ENCODE data around the gene WASHC2C.
"Not testable (repeated sequence)": the region's sequence is repeated elsewhere in the genome, so short reads cannot be mapped to it uniquely, and the experiment has no call there.

WASHC2C gene

GRCh38 chr10:45771757-45772461, 44.8 kb downstream of the WASHC2C start:
- not testable (repeated sequence) for DNase-seq

DNA sequence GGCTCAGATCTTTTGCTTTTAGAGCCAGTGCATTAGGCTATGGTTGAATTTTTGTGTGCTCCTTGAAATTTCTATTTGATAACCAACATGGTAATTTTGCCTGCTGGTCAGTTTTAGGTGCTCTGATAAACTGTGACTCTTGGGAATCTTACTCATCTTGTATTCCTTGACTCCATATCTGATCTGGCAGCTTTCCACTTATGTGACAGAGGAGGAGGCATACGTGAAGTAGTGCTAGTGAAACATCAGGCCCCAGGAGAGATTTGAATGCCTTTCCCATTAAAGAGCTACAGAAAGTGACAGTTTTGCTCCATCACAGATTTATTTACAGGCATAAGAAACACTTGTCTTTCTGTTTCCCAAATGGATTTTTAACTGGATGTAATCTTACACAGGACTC, 59.2 kb downstream of the WASHC2C start:
- DNase-seq = not testable (repeated sequence)

GRCh38 chr10:45787212-45787741, 60.2 kb downstream of the WASHC2C start:
- peak; percentile 8 to 38 for DNase-seq

- DNase-seq = not testable (repeated sequence)
These were observed 62.9 kb downstream of the WASHC2C start for GRCh38 chr10:45789991-45790390.

GRCh38 chr10:45790694-45791426, 63.8 kb downstream of the WASHC2C start:
- DNase-seq = not testable (repeated sequence)

DNA sequence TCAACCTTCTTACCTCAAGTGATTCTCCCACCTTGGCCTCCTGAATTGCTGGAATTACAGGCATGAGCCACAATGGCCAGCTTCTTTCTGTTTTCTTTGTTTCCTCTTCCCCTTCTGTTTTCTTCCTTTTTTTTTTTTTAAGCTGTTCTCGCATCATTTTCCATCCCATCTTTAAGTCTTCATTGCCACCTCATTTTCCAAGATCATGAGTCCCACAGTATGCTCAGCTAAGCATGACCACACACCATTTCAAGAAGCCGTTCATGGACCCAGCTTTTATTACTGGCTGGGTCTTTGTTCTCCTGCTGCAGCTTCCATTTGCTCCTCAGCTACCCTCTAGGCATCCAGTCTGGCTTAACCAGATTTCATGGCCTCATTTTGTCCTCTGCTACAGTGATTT, 67.7 kb downstream of the WASHC2C start:
- not testable (repeated sequence) for DNase-seq

DNA sequence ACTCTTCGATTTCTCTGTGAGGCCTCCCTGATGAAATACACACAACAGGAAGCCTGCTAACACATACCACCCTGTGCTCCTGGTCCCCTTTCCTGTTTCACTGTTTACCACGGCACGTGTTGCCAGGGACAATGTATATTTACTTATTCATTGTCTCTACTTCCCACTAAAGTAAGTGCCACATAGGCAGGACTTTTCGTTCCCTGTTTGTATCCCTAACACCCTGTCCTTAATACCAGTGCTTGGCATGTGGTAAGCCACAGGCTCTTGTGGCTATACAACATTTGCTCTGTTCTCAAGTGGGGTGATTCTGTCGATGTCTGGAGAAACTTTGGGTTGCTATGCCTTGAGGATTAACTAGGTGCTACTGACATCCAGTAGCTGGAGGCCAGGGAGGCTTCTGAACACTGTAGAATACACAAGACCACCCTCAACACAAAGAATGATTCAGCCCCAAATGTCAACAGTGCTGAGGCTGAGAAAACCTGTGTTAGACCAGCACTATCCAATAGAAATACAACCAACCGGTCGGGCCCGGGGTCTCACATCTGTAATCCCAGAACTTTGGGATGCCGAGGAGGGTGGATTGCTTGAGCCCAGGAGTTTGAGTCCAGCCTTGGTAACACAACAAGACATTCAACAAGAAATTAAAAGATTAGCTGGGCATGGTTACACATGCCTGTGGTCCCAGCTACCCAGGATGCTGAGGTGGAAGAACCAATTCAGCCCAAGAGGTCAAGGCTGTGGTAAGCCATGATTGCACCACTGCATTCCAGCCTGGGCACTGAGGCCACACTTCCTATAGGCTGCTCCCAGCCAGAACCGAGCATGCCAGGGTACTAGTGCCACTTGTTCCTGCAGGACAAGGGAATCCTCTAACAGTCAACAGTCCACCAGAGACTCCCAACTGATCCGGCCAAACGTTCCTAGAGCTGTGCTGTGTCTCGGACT, 76.3 kb downstream of the WASHC2C start:
- DNase-seq = not testable (repeated sequence)

DNA sequence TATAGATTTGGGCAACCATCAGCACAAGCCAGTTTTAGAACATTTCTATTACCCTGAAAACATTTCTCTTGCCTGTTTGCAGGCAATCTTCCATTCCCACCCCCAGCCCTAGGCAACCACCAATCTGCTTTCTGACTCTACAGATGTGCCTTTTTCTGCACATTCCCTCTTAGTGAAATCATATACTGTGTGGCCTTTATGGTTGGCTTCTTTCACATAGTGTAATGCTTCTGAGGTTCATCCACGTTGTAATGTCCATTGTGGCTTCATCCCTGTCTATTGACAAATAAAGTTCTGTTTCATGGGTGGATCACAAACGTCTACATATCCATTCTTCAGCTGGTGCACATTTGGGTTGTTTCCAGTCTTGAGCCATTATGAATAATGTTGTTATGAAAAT, 77.9 kb downstream of the WASHC2C start:
- not testable (repeated sequence) for DNase-seq

- peak in 1 of 2 experiments; percentile 27 for DNase-seq
These were observed 82.8 kb downstream of the WASHC2C start for GRCh38 chr10:45809837-45810236.

- DNase-seq = no peak
These were observed 84.0 kb downstream of the WASHC2C start for GRCh38 chr10:45811075-45811474.

GRCh38 chr10:45812959-45813358, 85.9 kb downstream of the WASHC2C start:
- not testable (repeated sequence) for DNase-seq

- DNase-seq = not testable (repeated sequence)
These were observed 87.1 kb downstream of the WASHC2C start for GRCh38 chr10:45814146-45814545.

- DNase-seq = no peak
These were observed 90.2 kb downstream of the WASHC2C start for GRCh38 chr10:45817130-45817859.

DNA sequence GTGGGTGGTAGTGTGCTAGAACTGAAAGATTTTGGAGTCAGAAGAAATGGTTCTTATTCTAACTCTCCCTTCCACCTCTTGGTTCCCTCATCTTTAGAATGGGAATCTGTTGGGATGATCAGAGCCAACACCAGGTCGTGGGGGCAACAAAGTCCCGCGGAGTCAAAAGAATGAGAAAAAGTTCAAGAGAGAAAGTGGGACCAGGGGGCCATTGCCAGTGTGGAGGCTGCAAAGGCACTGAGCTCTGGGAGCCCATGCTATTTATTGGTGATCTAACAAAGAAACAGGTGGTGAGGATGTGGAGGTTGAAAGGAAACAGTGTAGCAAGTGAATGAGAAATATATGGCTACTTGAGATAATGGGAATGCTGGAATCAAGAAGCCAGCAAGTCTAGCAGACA, 90.8 kb downstream of the WASHC2C start:
- no peak for DNase-seq

DNA sequence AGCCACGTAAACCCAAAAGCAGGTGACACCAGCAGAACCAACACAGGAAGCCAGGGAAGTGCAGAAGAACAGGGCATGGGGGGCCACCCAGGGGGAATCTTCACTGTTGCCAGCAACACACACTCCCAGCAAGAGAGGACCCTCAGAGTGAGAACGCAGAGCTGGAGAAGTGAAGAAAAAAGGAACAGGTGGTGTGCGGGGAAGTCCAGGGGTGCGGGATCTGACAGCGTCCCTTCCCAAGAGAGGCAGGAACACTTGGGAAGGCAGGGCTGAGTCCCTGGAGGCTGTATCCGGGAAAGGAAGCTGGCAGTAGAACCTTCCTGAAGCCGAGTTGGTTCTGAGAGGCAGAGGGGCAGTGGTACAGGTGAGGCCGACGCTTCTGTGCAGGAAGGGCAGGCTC, 92.5 kb downstream of the WASHC2C start:
- DNase-seq = no peak

DNA sequence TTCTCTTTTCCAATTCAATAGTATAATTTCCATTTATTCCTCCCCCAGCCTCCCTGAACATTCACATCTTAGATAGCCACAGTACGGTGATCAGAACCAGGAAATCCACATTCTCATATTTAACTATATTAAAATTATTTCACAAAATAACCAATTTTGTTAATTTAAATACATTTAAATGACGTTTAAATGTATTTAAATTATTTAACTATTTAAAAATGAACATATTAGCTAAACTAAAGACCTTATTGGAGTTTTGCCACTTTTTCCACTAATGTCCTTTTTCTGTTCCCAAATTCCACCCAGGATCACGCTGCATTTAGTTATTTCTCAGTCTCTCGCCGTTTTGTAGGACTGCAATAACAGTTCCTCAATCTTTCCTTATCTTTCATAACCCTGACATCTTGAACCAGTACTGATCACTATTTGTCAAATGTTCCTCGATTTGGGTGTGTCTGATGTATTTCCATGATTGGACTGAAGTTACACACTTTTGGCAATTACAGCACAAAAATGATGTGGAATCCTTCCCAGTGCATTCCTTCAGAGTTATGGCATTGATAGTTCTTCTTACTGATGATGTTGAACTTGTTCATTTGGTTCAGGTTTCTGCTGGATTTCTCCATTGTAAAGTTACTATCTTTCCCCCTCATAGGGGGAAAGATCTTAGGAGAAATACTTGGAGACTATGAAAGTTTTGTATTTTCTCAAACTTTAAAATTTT, 93.2 kb downstream of the WASHC2C start:
- DNase-seq = not testable (repeated sequence)

GRCh38 chr10:45822918-45823317, 95.9 kb downstream of the WASHC2C start:
- not testable (repeated sequence) for DNase-seq

Measured in NCI-H526 (cell line).